ENCODE results near the gene CHCHD10. TPM values are rescaled to one million over a fixed set of nuclear protein-coding genes. Genes with fewer than 3 reads are reported as not detected.

Gene CHCHD10
- total and polyA plus RNA-seq, 9 donors: 36.7 to 78.7 (median 49.6) TPM

- H3K4me3 ChIP-seq (ENCODE audit: low read length): no peak within 1 kb of the TSS
Observed at GRCh38 chr22:23762842-23763578, 4.8 kb downstream of the CHCHD10 start, which contains the start of gene C22orf15. C22orf15 (plus strand) TSS chr22:23762990; CDS start chr22:23763307, 317 bp downstream.

GRCh38 chr22:23760056-23760455 is 7.7 kb downstream of the CHCHD10 start:
- DNase-seq: no peak
- Histone ChIP-seq H3K9me3 (replicated peaks; ENCODE audit: control insufficient read depth, low read depth, low read length) (no peaks in the 10 kb centered on the region), H3K4me1 (ENCODE audit: control insufficient read depth, insufficient read depth, low read length) (peaks cover 18% of the 10 kb centered on the region), H3K4me3 (ENCODE audit: low read length) (no peak overlapping the region), H3K27me3 (ENCODE audit: control insufficient read depth, insufficient read depth, low read length) (no peaks in the 10 kb centered on the region), H3K27ac (ENCODE audit: low read length) (no peak overlapping the region), H3K36me3 (ENCODE audit: control insufficient read depth, insufficient read depth, low read length) (peaks cover 7% of the 10 kb centered on the region)
- WGBS (ENCODE audit: insufficient coverage): 82% methylated on average over 3 of the region's 6 CpGs

More at GRCh38 chr22:23762842-23763578, 4.8 kb downstream of the CHCHD10 start, which contains the start of gene C22orf15:
- H3K4me1 ChIP-seq (ENCODE audit: control insufficient read depth, insufficient read depth, low read length): peaks cover 28% of the 10 kb centered on the region
- H3K27ac ChIP-seq (ENCODE audit: low read length): no peak within 1 kb of the TSS
- H3K36me3 ChIP-seq (ENCODE audit: control insufficient read depth, insufficient read depth, low read length): peaks cover 12% of the 10 kb centered on the region
- DNase-seq: peak; percentile 44
- WGBS (ENCODE audit: insufficient coverage): 11% methylated on average over 15 of the region's 23 CpGs
- H3K27me3 ChIP-seq (ENCODE audit: control insufficient read depth, insufficient read depth, low read length): no peaks in the 10 kb centered on the region
- no peaks in the 10 kb centered on the region for H3K9me3 ChIP-seq (replicated peaks; ENCODE audit: control insufficient read depth, low read depth, low read length)

GRCh38 chr22:23759566-23759965 is 8.2 kb downstream of the CHCHD10 start:
- Histone ChIP-seq H3K36me3 (ENCODE audit: control insufficient read depth, insufficient read depth, low read length) (peaks cover 2% of the 10 kb centered on the region), H3K27ac (ENCODE audit: low read length) (no peak overlapping the region), H3K27me3 (ENCODE audit: control insufficient read depth, insufficient read depth, low read length) (no peaks in the 10 kb centered on the region), H3K9me3 (replicated peaks; ENCODE audit: control insufficient read depth, low read depth, low read length) (no peaks in the 10 kb centered on the region), H3K4me1 (ENCODE audit: control insufficient read depth, insufficient read depth, low read length) (peaks cover 17% of the 10 kb centered on the region), H3K4me3 (ENCODE audit: low read length) (no peak overlapping the region)
- WGBS (ENCODE audit: insufficient coverage): 77% methylated on average over 3 of the region's 4 CpGs
- no peak for DNase-seq

- H3K4me3 ChIP-seq (ENCODE audit: low read length): no peak overlapping the region
- no peak for DNase-seq
- no peak overlapping the region for H3K27ac ChIP-seq (ENCODE audit: low read length)
- WGBS (ENCODE audit: insufficient coverage): 72% methylated on average over 3 of the region's 4 CpGs
- no peaks in the 10 kb centered on the region for H3K27me3 ChIP-seq (ENCODE audit: control insufficient read depth, insufficient read depth, low read length)
- no peaks in the 10 kb centered on the region for H3K36me3 ChIP-seq (ENCODE audit: control insufficient read depth, insufficient read depth, low read length)
- H3K9me3 ChIP-seq (replicated peaks; ENCODE audit: control insufficient read depth, low read depth, low read length): no peaks in the 10 kb centered on the region
- H3K4me1 ChIP-seq (ENCODE audit: control insufficient read depth, insufficient read depth, low read length): peaks cover 2% of the 10 kb centered on the region
Observed at GRCh38 chr22:23756891-23757290, 10.9 kb downstream of the CHCHD10 start.

GRCh38 chr22:23755711-23756110 is 12.1 kb downstream of the CHCHD10 start:
- no peak for DNase-seq
- WGBS (ENCODE audit: insufficient coverage): 96% methylated on average over 6 of the region's 8 CpGs
- H3K9me3 ChIP-seq (replicated peaks; ENCODE audit: control insufficient read depth, low read depth, low read length): no peaks in the 10 kb centered on the region

GRCh38 chr22:23754980-23755636 is 12.7 kb downstream of the CHCHD10 start:
- WGBS (ENCODE audit: insufficient coverage): 80% methylated on average over 3 of the region's 6 CpGs
- H3K4me1 ChIP-seq (ENCODE audit: control insufficient read depth, insufficient read depth, low read length): peaks cover 11% of the 10 kb centered on the region
- H3K27me3 ChIP-seq (ENCODE audit: control insufficient read depth, insufficient read depth, low read length): no peaks in the 10 kb centered on the region
- DNase-seq: peak; percentile 49
- no peak overlapping the region for H3K27ac ChIP-seq (ENCODE audit: low read length)
- no peaks in the 10 kb centered on the region for H3K9me3 ChIP-seq (replicated peaks; ENCODE audit: control insufficient read depth, low read depth, low read length)
- no peak overlapping the region for H3K4me3 ChIP-seq (ENCODE audit: low read length)
- H3K36me3 ChIP-seq (ENCODE audit: control insufficient read depth, insufficient read depth, low read length): no peaks in the 10 kb centered on the region

More at GRCh38 chr22:23755711-23756110, 12.1 kb downstream of the CHCHD10 start:
- H3K4me3 ChIP-seq (ENCODE audit: low read length): no peak overlapping the region
- peaks cover 6% of the 10 kb centered on the region for H3K4me1 ChIP-seq (ENCODE audit: control insufficient read depth, insufficient read depth, low read length)
- H3K36me3 ChIP-seq (ENCODE audit: control insufficient read depth, insufficient read depth, low read length): no peaks in the 10 kb centered on the region
- no peak overlapping the region for H3K27ac ChIP-seq (ENCODE audit: low read length)
- H3K27me3 ChIP-seq (ENCODE audit: control insufficient read depth, insufficient read depth, low read length): no peaks in the 10 kb centered on the region

- WGBS (ENCODE audit: insufficient coverage): 78% methylated on average over 9 of the region's 14 CpGs
- H3K27me3 ChIP-seq (ENCODE audit: control insufficient read depth, insufficient read depth, low read length): no peaks in the 10 kb centered on the region
- no peak within 1 kb of the TSS for H3K4me3 ChIP-seq (ENCODE audit: low read length)
- H3K4me1 ChIP-seq (ENCODE audit: control insufficient read depth, insufficient read depth, low read length): peaks cover 16% of the 10 kb centered on the region
- no peaks in the 10 kb centered on the region for H3K36me3 ChIP-seq (ENCODE audit: control insufficient read depth, insufficient read depth, low read length)
- H3K27ac ChIP-seq (ENCODE audit: low read length): no peak within 1 kb of the TSS
- no peaks in the 10 kb centered on the region for H3K9me3 ChIP-seq (replicated peaks; ENCODE audit: control insufficient read depth, low read depth, low read length)
- DNase-seq: no peak
Observed at GRCh38 chr22:23754220-23754919, 13.4 kb downstream of the CHCHD10 start, which contains the start of gene VPREB3. VPREB3 (minus strand) TSS chr22:23754425; CDS start chr22:23754363, 62 bp downstream.

GRCh38 chr22:23753385-23753784 is 14.4 kb downstream of the CHCHD10 start:
- DNase-seq: no peak
- 56% methylated on average over 2 of the region's 2 CpGs for WGBS (ENCODE audit: insufficient coverage)
- no peaks in the 10 kb centered on the region for H3K36me3 ChIP-seq (ENCODE audit: control insufficient read depth, insufficient read depth, low read length)
- peaks cover 16% of the 10 kb centered on the region for H3K4me1 ChIP-seq (ENCODE audit: control insufficient read depth, insufficient read depth, low read length)
- no peak overlapping the region for H3K27ac ChIP-seq (ENCODE audit: low read length)
- H3K4me3 ChIP-seq (ENCODE audit: low read length): no peak overlapping the region
- no peaks in the 10 kb centered on the region for H3K9me3 ChIP-seq (replicated peaks; ENCODE audit: control insufficient read depth, low read depth, low read length)
- no peaks in the 10 kb centered on the region for H3K27me3 ChIP-seq (ENCODE audit: control insufficient read depth, insufficient read depth, low read length)

GRCh38 chr22:23752750-23753149 is 15.0 kb downstream of the CHCHD10 start:
- DNase-seq: no peak
- Histone ChIP-seq H3K4me1 (ENCODE audit: control insufficient read depth, insufficient read depth, low read length) (peaks cover 16% of the 10 kb centered on the region), H3K4me3 (ENCODE audit: low read length) (no peak overlapping the region), H3K9me3 (replicated peaks; ENCODE audit: control insufficient read depth, low read depth, low read length) (no peaks in the 10 kb centered on the region), H3K27me3 (ENCODE audit: control insufficient read depth, insufficient read depth, low read length) (no peaks in the 10 kb centered on the region), H3K36me3 (ENCODE audit: control insufficient read depth, insufficient read depth, low read length) (no peaks in the 10 kb centered on the region), H3K27ac (ENCODE audit: low read length) (no peak overlapping the region)
- 89% methylated on average over 15 of the region's 16 CpGs for WGBS (ENCODE audit: insufficient coverage)
